ENCODE data around the gene RBM39. TPM values are rescaled to one million over a fixed set of nuclear protein-coding genes. Genes with fewer than 3 reads are reported as not detected.

The RBM39 gene
- total and polyA plus RNA-seq, 9 of the 15 experiments (the other 6 are each of a cell fraction or from before 2014, with no cell fraction given), result 143 to 319 (median 228) TPM

DNA sequence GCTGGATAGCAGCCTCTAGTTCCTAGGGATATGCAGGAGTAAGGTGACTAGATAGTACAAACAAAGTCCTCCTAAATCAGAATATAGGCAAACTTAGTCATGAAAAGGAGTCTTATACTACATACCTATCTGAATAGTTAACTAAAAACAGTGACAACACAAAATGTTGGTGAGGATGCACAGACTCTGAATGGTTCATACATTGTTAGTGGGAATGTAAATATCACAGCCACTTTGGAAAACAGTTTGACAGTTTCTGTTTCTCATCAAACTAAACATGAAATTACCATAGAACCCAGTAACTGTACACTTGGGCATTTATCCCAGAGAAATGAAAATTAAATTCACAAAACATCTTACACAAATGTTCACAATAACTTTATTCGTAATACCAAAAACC, 60.1 kb downstream of the RBM39 start (continued):
- no peak for TF ChIP-seq HEY1 (CRISPR knock-in tag; IDR thresholded peaks at IDR 0.05; ENCODE audit: borderline replicate concordance)
- no peak for TF ChIP-seq GTF2A2 (tag; IDR thresholded peaks at IDR 0.05)
- TF ChIP-seq, protein P1, sequence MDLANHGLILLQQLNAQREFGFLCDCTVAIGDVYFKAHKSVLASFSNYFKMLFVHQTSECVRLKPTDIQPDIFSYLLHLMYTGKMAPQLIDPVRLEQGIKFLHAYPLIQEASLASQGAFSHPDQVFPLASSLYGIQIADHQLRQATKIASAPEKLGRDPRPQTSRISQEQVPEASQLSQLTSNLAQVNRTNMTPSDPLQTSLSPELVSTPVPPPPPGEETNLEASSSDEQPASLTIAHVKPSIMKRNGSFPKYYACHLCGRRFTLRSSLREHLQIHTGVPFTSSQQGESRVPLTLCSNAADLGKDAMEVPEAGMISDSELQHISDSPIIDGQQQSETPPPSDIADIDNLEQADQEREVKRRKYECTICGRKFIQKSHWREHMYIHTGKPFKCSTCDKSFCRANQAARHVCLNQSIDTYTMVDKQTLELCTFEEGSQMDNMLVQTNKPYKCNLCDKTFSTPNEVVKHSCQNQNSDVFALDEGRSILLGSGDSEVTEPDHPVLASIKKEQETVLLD (IDR thresholded peaks at IDR 0.05), result no peak
- TF ChIP-seq ZNF217 (CRISPR knock-in tag; IDR thresholded peaks at IDR 0.05), result no peak
- no peak for TF ChIP-seq RBM15 (IDR thresholded peaks at IDR 0.05; ENCODE audit: insufficient read depth, low read length)
- no peak for TF ChIP-seq ZNF444 (CRISPR knock-in tag; IDR thresholded peaks at IDR 0.05)
- no peak for TF ChIP-seq ZBTB17 (CRISPR knock-in tag; IDR thresholded peaks at IDR 0.05)
- no peak for TF ChIP-seq HOMEZ (CRISPR knock-in tag; IDR thresholded peaks at IDR 0.05)
